GM12865 (cell line): Measurements from ENCODE around the gene HOXA11.

ENCODE experiments used
- DNase-seq: peaks from one replicate; pipeline ENCODE4 v3.0.0; 2010; ENCODE audit warnings: low read depth
- H3K4me3 ChIP-seq: 2 replicates; pipeline ENCODE4 v1.5.1; 2011; ENCODE audit warnings: mild to moderate bottlenecking, low read depth, low read length, control low read depth
- TF ChIP-seq, protein P1 (sequence below): IDR thresholded peaks from 2 replicates; pipeline ENCODE4 v1.5.1; 2011; ENCODE audit warnings: low read length, control low read depth, low read depth, inconsistent platforms; ENCODE audit not compliant: insufficient read depth; ENCODE audit errors: missing control alignments

Gene HOXA11

GRCh38 chr7:27145165-27145913, 39.7 kb downstream of the HOXA11 start:
- TF ChIP-seq, protein P1, sequence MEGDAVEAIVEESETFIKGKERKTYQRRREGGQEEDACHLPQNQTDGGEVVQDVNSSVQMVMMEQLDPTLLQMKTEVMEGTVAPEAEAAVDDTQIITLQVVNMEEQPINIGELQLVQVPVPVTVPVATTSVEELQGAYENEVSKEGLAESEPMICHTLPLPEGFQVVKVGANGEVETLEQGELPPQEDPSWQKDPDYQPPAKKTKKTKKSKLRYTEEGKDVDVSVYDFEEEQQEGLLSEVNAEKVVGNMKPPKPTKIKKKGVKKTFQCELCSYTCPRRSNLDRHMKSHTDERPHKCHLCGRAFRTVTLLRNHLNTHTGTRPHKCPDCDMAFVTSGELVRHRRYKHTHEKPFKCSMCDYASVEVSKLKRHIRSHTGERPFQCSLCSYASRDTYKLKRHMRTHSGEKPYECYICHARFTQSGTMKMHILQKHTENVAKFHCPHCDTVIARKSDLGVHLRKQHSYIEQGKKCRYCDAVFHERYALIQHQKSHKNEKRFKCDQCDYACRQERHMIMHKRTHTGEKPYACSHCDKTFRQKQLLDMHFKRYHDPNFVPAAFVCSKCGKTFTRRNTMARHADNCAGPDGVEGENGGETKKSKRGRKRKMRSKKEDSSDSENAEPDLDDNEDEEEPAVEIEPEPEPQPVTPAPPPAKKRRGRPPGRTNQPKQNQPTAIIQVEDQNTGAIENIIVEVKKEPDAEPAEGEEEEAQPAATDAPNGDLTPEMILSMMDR: no peak
- no peak for DNase-seq
- H3K4me3 ChIP-seq: no peak overlapping the region

DNA sequence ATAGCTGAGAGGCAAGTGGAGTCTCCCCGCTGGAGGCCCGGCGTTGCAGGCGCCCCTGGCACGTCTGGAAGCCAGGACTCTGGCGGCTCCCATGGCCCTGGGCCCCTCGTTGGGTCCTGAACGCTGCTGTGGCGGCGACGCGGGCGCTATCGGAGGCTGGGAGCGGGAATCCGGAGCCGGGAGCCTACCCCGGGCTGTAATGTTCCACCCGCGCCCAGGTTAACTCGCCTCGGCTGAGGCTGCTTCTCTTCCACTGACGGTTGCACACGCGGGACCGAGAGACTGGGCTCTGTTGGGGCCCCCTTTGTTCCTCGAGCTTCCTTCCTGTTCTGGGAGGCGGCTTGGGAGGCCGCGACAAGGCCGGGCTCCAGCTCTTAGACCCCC, 40.3 kb downstream of the HOXA11 start:
- H3K4me3 ChIP-seq: no peak overlapping the region
- no peak for DNase-seq
- TF ChIP-seq, protein P1: no peak

GRCh38 chr7:27143950-27144780, 40.9 kb downstream of the HOXA11 start:
- TF ChIP-seq, protein P1: peak; percentile 57
- no peak for DNase-seq
- no peak overlapping the region for H3K4me3 ChIP-seq

- peak within 1 kb of the TSS; percentile 37 for H3K4me3 ChIP-seq
- TF ChIP-seq, protein P1: no peak
- DNase-seq: peak; percentile 85
These were observed 41.7 kb downstream of the HOXA11 start, which contains the start of gene HOXA5 for GRCh38 chr7:27143023-27143949. HOXA5 (minus strand) TSS chr7:27143681; CDS start chr7:27143607, 74 bp downstream.

GRCh38 chr7:27142580-27143022, 42.4 kb downstream of the HOXA11 start:
- H3K4me3 ChIP-seq: peak overlapping the region; percentile 37; the same call in 1 of the 2 replicates
- DNase-seq: no peak
- TF ChIP-seq, protein P1: no peak

DNA sequence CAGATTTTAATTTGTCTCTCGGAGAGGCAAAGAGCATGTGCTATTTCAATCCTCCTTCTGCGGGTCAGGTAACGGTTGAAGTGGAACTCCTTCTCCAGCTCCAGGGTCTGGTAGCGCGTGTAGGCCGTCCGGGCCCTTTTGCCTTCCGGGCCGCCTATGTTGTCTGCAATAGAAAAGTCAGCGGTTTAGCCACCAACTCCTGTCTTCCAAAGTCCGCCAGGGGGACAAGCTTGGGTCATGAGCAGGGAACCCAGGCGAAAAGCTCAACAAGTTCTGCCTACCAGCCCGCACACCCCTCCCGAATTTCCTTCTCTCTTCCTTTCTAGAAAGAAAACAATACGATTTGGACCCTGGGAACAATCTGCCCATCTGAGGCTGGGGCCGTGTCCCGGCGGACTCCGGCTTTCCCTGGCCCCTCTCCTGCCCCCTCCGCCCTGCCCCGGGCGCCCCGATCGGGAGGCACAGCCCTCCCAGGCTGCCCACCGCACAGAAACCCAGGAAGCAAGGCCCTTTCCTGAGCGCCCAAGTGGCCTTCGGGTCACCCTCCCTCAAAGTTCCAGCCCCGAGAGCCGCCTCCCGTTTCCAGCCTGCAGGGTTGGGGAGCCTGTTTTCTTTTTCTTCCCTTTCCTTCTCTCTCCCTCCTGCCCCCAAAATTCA, 43.0 kb downstream of the HOXA11 start:
- TF ChIP-seq, protein P1: no peak
- no peak overlapping the region for H3K4me3 ChIP-seq
- no peak for DNase-seq
